Measurements from ENCODE around the gene EQTN.

EQTN gene

GRCh38 chr9:27297050-27297449 is at the start of gene EQTN:
Gene EQTN, minus strand, starts transcription at chr9:27297150. Its CDS starts 95 bp downstream, at chr9:27297055.
- no peak for DNase-seq (ENCODE audit: low spot score)

GRCh38 chr9:27344776-27345175 is 47.8 kb upstream of the EQTN start:
- no peak for DNase-seq (ENCODE audit: low spot score)

- DNase-seq (ENCODE audit: low spot score): no peak
Observed at GRCh38 chr9:27341545-27342294, 44.8 kb upstream of the EQTN start.

GRCh38 chr9:27340961-27341511 is 44.1 kb upstream of the EQTN start:
- no peak for DNase-seq (ENCODE audit: low spot score)

GRCh38 chr9:27340285-27340674 is 43.3 kb upstream of the EQTN start:
- DNase-seq (ENCODE audit: low spot score): no peak

GRCh38 chr9:27339661-27340284 is 42.8 kb upstream of the EQTN start:
- no peak for DNase-seq (ENCODE audit: low spot score)

- no peak for DNase-seq (ENCODE audit: low spot score)
Observed at GRCh38 chr9:27338527-27338903, 41.6 kb upstream of the EQTN start.

- DNase-seq (ENCODE audit: low spot score): no peak
Observed at GRCh38 chr9:27337833-27338526, 41.0 kb upstream of the EQTN start.

- no peak for DNase-seq (ENCODE audit: low spot score)
Observed at GRCh38 chr9:27337236-27337635, 40.3 kb upstream of the EQTN start.

GRCh38 chr9:27336829-27337228 is 39.9 kb upstream of the EQTN start:
- no peak for DNase-seq (ENCODE audit: low spot score)

GRCh38 chr9:27336126-27336525 is 39.2 kb upstream of the EQTN start:
- no peak for DNase-seq (ENCODE audit: low spot score)

- DNase-seq (ENCODE audit: low spot score): no peak
Observed at GRCh38 chr9:27335075-27335474, 38.1 kb upstream of the EQTN start.

GRCh38 chr9:27333241-27334052 is 36.5 kb upstream of the EQTN start:
- DNase-seq (ENCODE audit: low spot score): peak; percentile 81

- no peak for DNase-seq (ENCODE audit: low spot score)
Observed at GRCh38 chr9:27331393-27331792, 34.4 kb upstream of the EQTN start.

- no peak for DNase-seq (ENCODE audit: low spot score)
Observed at GRCh38 chr9:27329291-27329690, 32.3 kb upstream of the EQTN start.

GRCh38 chr9:27328483-27328882 is 31.5 kb upstream of the EQTN start:
- no peak for DNase-seq (ENCODE audit: low spot score)

GRCh38 chr9:27311184-27311583 is 14.2 kb upstream of the EQTN start:
- DNase-seq (ENCODE audit: low spot score): no peak

- DNase-seq (ENCODE audit: low spot score): no peak
Observed at GRCh38 chr9:27310582-27310981, 13.6 kb upstream of the EQTN start.

- no peak for DNase-seq (ENCODE audit: low spot score)
Observed at GRCh38 chr9:27308691-27309390, 11.9 kb upstream of the EQTN start.

- no peak for DNase-seq (ENCODE audit: low spot score)
Observed at GRCh38 chr9:27304521-27304920, 7.6 kb upstream of the EQTN start.

GRCh38 chr9:27303219-27303618 is 6.3 kb upstream of the EQTN start:
- DNase-seq (ENCODE audit: low spot score): peak; percentile 37
